OCI-LY1 (cell line): Measurements from ENCODE around the gene YIPF1.

Experiments used
- H2AFZ ChIP-seq: fragments of 200-600 bp; sonication (generic), shearing (Covaris generic); 2 replicates; pipeline ENCODE4 v1.6.0; 2014; ENCODE audit warnings: antibody characterized with exemption, mild to moderate bottlenecking, low read length
- H3F3A ChIP-seq: fragments of 200-600 bp; sonication (generic), shearing (Covaris generic); 2 replicates; pipeline ENCODE4 v1.6.0; 2014; ENCODE audit warnings: mild to moderate bottlenecking, antibody characterized with exemption, low read length, moderate library complexity; ENCODE audit not compliant: insufficient read depth
- H3K27ac ChIP-seq: fragments of 200-600 bp; sonication (generic); 2 replicates; pipeline ENCODE4 v1.5.1; 2014; ENCODE audit warnings: low read length, mixed run types, mild to moderate bottlenecking, low read depth; ENCODE audit not compliant: poor library complexity, severe bottlenecking
- H3K27me3 ChIP-seq: fragments of 200-600 bp; sonication (generic); 2 replicates; pipeline ENCODE4 v1.6.0; 2014; ENCODE audit warnings: antibody characterized with exemption, mild to moderate bottlenecking, low read length, moderate library complexity; ENCODE audit not compliant: insufficient read depth
- H3K36me3 ChIP-seq: fragments of 200-600 bp; sonication (generic); 2 replicates; pipeline ENCODE4 v1.6.1; 2014; ENCODE audit warnings: mild to moderate bottlenecking, antibody characterized with exemption, low read length, moderate library complexity, mixed read lengths; ENCODE audit not compliant: insufficient read depth
- H3K4me1 ChIP-seq: fragments of 200-600 bp; sonication (generic); 2 replicates; pipeline ENCODE4 v1.5.1; 2014; ENCODE audit warnings: mild to moderate bottlenecking, low read length, moderate library complexity; ENCODE audit not compliant: insufficient read depth, severe bottlenecking
- H3K4me2 ChIP-seq: fragments of 200-600 bp; sonication (generic), shearing (Covaris generic); 2 replicates; pipeline ENCODE4 v1.6.1; 2014; ENCODE audit warnings: low read length
- H3K4me3 ChIP-seq: fragments of 200-600 bp; sonication (generic); 2 replicates; pipeline ENCODE4 v1.5.1; 2014; ENCODE audit warnings: low read length, low read depth, mild to moderate bottlenecking, mixed read lengths; ENCODE audit not compliant: poor library complexity, severe bottlenecking
- H3K79me2 ChIP-seq: fragments of 200-600 bp; shearing (Covaris generic); 2 replicates; pipeline ENCODE4 v1.6.1; 2016; ENCODE audit warnings: mixed run types, low read length, mixed read lengths; ENCODE audit not compliant: insufficient read depth
- H3K9ac ChIP-seq: fragments of 200-600 bp; sonication (generic), shearing (Covaris generic); 2 replicates; pipeline ENCODE4 v1.6.1; 2014; ENCODE audit warnings: mild to moderate bottlenecking, low read length, mixed read lengths
- H3K9me2 ChIP-seq: fragments of 200-600 bp; sonication (generic), shearing (Covaris generic); 2 replicates; pipeline ENCODE4 v1.6.1; 2014; ENCODE audit warnings: low read depth, mild to moderate bottlenecking, low read length, mixed read lengths
- H3K9me3 ChIP-seq: fragments of 200-600 bp; shearing (Covaris generic); 2 replicates; pipeline ENCODE4 v1.6.1; 2014; ENCODE audit warnings: low read length, mixed read lengths
- H4K20me1 ChIP-seq: fragments of 200-600 bp; sonication (generic), shearing (Covaris generic); 2 replicates; pipeline ENCODE4 v1.6.0; 2016; ENCODE audit warnings: mild to moderate bottlenecking, low read length; ENCODE audit not compliant: insufficient read depth
- CTCF ChIP-seq: fragments of 200-600 bp; sonication (generic), shearing (Covaris generic); IDR thresholded peaks from 2 replicates; pipeline ENCODE4 v1.5.1; 2017; ENCODE audit warnings: mild to moderate bottlenecking, antibody characterized with exemption, low read length, moderate library complexity, mixed read lengths
- EZH2 ChIP-seq: fragments of 200-600 bp; sonication (generic), shearing (Covaris generic); IDR thresholded peaks from 2 replicates; pipeline ENCODE4 v1.8.0; 2017; ENCODE audit warnings: borderline replicate concordance, mixed run types, mild to moderate bottlenecking, antibody characterized with exemption, low read length, moderate library complexity, mixed read lengths

Gene YIPF1

GRCh38 chr1:53896635-53897229 lies 7.1 kb upstream of the YIPF1 start:
- Histone ChIP-seq H3K36me3 (no peaks in the 10 kb centered on the region), H3K4me2 (no peak overlapping the region), H3F3A (no peaks in the 10 kb centered on the region), H3K4me3 (no peak overlapping the region), H3K79me2 (no peaks in the 10 kb centered on the region), H3K9me3 (no peaks in the 10 kb centered on the region), H3K27me3 (no peaks in the 10 kb centered on the region), H3K9me2 (no peaks in the 10 kb centered on the region), H2AFZ (no peak overlapping the region), H4K20me1 (no peaks in the 10 kb centered on the region), H3K27ac (no peak overlapping the region), H3K9ac (no peak overlapping the region), H3K4me1 (peaks cover 5% of the 10 kb centered on the region)
- TF ChIP-seq EZH2, result no peak
- no peak for TF ChIP-seq CTCF

DNA sequence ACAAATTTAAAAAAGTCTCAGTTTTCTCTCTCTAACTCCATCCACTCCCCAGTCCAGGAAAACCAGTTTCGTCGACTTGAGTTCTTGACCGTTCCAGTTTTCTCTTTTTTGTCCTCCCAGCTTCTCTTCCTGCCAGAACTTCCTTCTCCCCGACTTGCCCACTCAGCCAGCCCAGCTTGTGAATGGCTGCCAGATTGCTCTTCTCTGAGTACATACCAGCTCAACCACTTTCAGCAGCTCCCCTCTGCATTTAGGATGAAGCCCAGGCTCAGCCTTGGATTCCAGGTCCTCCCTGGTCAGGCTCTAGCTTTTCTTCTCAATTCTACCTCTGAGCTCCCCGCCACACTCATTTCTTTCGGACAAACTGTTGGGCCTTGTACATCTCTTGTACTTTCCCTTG lies 5.8 kb upstream of the YIPF1 start:
- Histone ChIP-seq H3K36me3 (no peaks in the 10 kb centered on the region), H4K20me1 (no peaks in the 10 kb centered on the region), H3K79me2 (no peaks in the 10 kb centered on the region), H3K27me3 (no peaks in the 10 kb centered on the region), H3K4me1 (peaks cover 8% of the 10 kb centered on the region), H3F3A (no peaks in the 10 kb centered on the region), H3K9ac (no peak overlapping the region), H3K9me3 (no peaks in the 10 kb centered on the region), H3K4me3 (no peak overlapping the region), H2AFZ (no peak overlapping the region), H3K9me2 (no peaks in the 10 kb centered on the region), H3K4me2 (no peak overlapping the region), H3K27ac (no peak overlapping the region)
- TF ChIP-seq EZH2 (no peak), CTCF (no peak)

DNA sequence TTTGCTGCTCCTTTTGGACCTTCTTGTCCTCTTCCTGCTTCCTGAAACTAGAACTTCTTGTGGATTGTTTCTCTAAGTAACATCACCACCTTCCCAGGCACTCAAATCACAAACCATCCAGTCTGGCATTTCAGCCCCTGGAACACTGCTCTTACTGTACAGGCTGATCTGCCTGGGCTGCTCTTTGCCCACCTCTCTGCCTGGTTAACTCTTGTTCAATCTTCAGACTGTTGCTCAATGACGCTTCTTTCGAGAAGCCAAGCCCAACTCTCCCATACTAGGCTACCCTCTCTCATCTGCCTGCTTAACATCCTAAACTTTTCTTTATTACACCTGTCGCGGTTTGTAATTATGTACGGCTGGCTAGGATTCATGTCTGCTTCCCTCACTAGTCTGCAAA lies 5.0 kb upstream of the YIPF1 start:
- TF ChIP-seq CTCF (no peak), EZH2 (no peak)
- Histone ChIP-seq H3K27ac (no peak overlapping the region), H3K27me3 (no peaks in the 10 kb centered on the region), H3K4me3 (no peak overlapping the region), H3K4me2 (no peak overlapping the region), H3F3A (no peaks in the 10 kb centered on the region), H3K9me3 (no peaks in the 10 kb centered on the region), H3K36me3 (no peaks in the 10 kb centered on the region), H3K9me2 (no peaks in the 10 kb centered on the region), H3K4me1 (peaks cover 15% of the 10 kb centered on the region), H4K20me1 (no peaks in the 10 kb centered on the region), H3K9ac (no peak overlapping the region), H2AFZ (no peak overlapping the region), H3K79me2 (no peaks in the 10 kb centered on the region)
